HG03097 (cell line): ENCODE measurements around the gene OR11H6.
"Not testable (repeated sequence)": the region's sequence is repeated elsewhere in the genome, so short reads cannot be mapped to it uniquely, and the experiment has no call there.

Source experiments
- ATAC-seq: cut with Tn5 transposase; IDR thresholded peaks from one replicate; pipeline ENCODE4 v1.9.1; 2021; ENCODE audit not compliant: unreplicated experiment, low FRiP score

OR11H6 gene

GRCh38 chr14:20247646-20248246 is 24.2 kb downstream of the OR11H6 start:
- no peak for ATAC-seq

- no peak for ATAC-seq
Observed at GRCh38 chr14:20262642-20263128, 39.2 kb downstream of the OR11H6 start.

GRCh38 chr14:20264361-20264760 is 40.9 kb downstream of the OR11H6 start:
- ATAC-seq = not testable (repeated sequence)

GRCh38 chr14:20274062-20274461 is 50.6 kb downstream of the OR11H6 start:
- ATAC-seq = no peak
